H1 (cell line): ENCODE results near the gene DNM2. TPM values are rescaled to one million over a fixed set of nuclear protein-coding genes. Genes with fewer than 3 reads are reported as not detected.

ENCODE experiments used
- CTCF ChIA-PET: fragments of 300-600 bp; sonication (Branson Sonifier 250); formaldehyde crosslinking; loops from one replicate; lab custom pipeline; 2021; ENCODE audit not compliant: partially characterized antibody; lab: Charles Lee
- POLR2A ChIA-PET: fragments of 300-600 bp; sonication (Branson Sonifier 250); formaldehyde crosslinking; loops from one replicate; lab custom pipeline; 2021; ENCODE audit warnings: inconsistent platforms; ENCODE audit not compliant: partially characterized antibody; lab: Charles Lee
- DNase-seq, 2 experiments: peaks; one replicate each; pipeline versions ENCODE4 v3.0.0 to v3.0.0-alpha.2; 2010 to 2022; ENCODE audit warnings: low spot score in 2 of 2, low read depth in 1 of 2, mixed read lengths in 1 of 2
- FAIRE-seq: peaks from 2 replicates; lab custom pipeline; 2011; peaks lifted over from hg19 to GRCh38; lab: Jason Lieb, UNC
- H2AFZ ChIP-seq: 2 replicates; pipeline ENCODE4 v1.8.1; 2012; ENCODE audit warnings: low read length, inconsistent platforms
- H2AK5ac ChIP-seq: 2 replicates; pipeline ENCODE4 v1.6.1; 2013; ENCODE audit warnings: low read depth, low read length
- H2BK120ac ChIP-seq: replicated peaks from 2 replicates; pipeline ENCODE3; 2013; ENCODE audit warnings: low read depth, low read length, inconsistent platforms
- H2BK12ac ChIP-seq: 2 replicates; pipeline ENCODE4 v1.6.1; 2013; ENCODE audit warnings: low read depth, low read length
- H2BK15ac ChIP-seq: 2 replicates; pipeline ENCODE4 v1.6.1; 2013; ENCODE audit warnings: low read length
- H2BK20ac ChIP-seq: 2 replicates; pipeline ENCODE4 v1.6.1; 2013; ENCODE audit warnings: low read length
- H2BK5ac ChIP-seq: 2 replicates; pipeline ENCODE4 v1.6.1; 2013; ENCODE audit warnings: low read depth, low read length
- H3K14ac ChIP-seq: 2 replicates; pipeline ENCODE4 v1.6.1; 2013; ENCODE audit warnings: inconsistent platforms; ENCODE audit not compliant: insufficient read length
- H3K18ac ChIP-seq: 2 replicates; pipeline ENCODE4 v1.6.1; 2013; ENCODE audit warnings: low read length; ENCODE audit errors: extremely low read depth
- H3K23ac ChIP-seq: 2 replicates; pipeline ENCODE4 v1.6.1; 2013; ENCODE audit warnings: inconsistent platforms; ENCODE audit not compliant: insufficient read length
- H3K23me2 ChIP-seq: 2 replicates; pipeline ENCODE4 v1.6.1; 2013; ENCODE audit warnings: low read depth, low read length
- H3K27ac ChIP-seq: 2 replicates; pipeline ENCODE4 v1.6.1; 2011; ENCODE audit warnings: low read depth, low read length, inconsistent platforms
- H3K27me3 ChIP-seq, 4 experiments: replicated peaks in 1 of 4; 1 replicate in 1 of 4; 2 replicates in 3 of 4; pipeline versions ENCODE4 v1.6.1 to v1.8.1; 2011 to 2013; ENCODE audit warnings: low read length in 3 of 4, mild to moderate bottlenecking in 3 of 4, inconsistent platforms in 2 of 4, mixed read lengths in 2 of 4, moderate library complexity in 1 of 4; ENCODE audit not compliant: control insufficient read depth in 3 of 4, insufficient read depth in 3 of 4; ENCODE audit errors: extremely low read depth in 1 of 4
- H3K36me3 ChIP-seq, 4 experiments: 2 replicates each; pipeline versions ENCODE4 v1.6.1 to v1.8.1; 2011 to 2013; ENCODE audit warnings: mild to moderate bottlenecking in 4 of 4, low read length in 3 of 4, moderate library complexity in 2 of 4, control low read depth in 1 of 4, inconsistent platforms in 1 of 4; ENCODE audit not compliant: insufficient read depth in 4 of 4, control insufficient read depth in 2 of 4
- H3K4ac ChIP-seq: replicated peaks from 2 replicates; pipeline ENCODE3; 2013; ENCODE audit warnings: low read length, low read depth, mixed read lengths, inconsistent platforms; ENCODE audit not compliant: insufficient read length
- H3K4me1 ChIP-seq, 4 experiments: replicated peaks in 1 of 4; 1 replicate in 1 of 4; 2 replicates in 3 of 4; pipeline versions ENCODE4 v1.6.1 to v1.8.1; 2011 to 2013; ENCODE audit warnings: low read length in 3 of 4, inconsistent platforms in 2 of 4, mixed read lengths in 1 of 4; ENCODE audit not compliant: insufficient read depth in 4 of 4, control insufficient read depth in 3 of 4
- H3K4me2 ChIP-seq, 2 experiments: 2 replicates each; pipeline versions ENCODE4 v1.6.1 to v1.8.1; 2011 to 2013; ENCODE audit warnings: low read depth in 2 of 2, low read length in 2 of 2, control low read depth in 1 of 2, inconsistent platforms in 1 of 2, mild to moderate bottlenecking in 1 of 2; ENCODE audit not compliant: insufficient read depth in 1 of 2
- H3K4me3 ChIP-seq, 4 experiments: fragments of 200-600, 300-600 bp in 1 of 4; sonication (generic), shearing (Covaris generic), sonication (Bioruptor Twin) in 1 of 4; 2 replicates each; pipeline versions ENCODE4 v1.5.1 to v1.8.1; 2011 to 2016; ENCODE audit warnings: low read length in 4 of 4, low read depth in 3 of 4, control low read depth in 2 of 4, inconsistent platforms in 2 of 4, mild to moderate bottlenecking in 2 of 4, mixed read lengths in 1 of 4, moderate library complexity in 1 of 4; ENCODE audit not compliant: insufficient read depth in 2 of 4; ENCODE audit errors: extremely low read depth in 1 of 4
- H3K56ac ChIP-seq: replicated peaks from 2 replicates; pipeline ENCODE3; 2013; ENCODE audit warnings: low read depth, mild to moderate bottlenecking, mixed read lengths, low read length, inconsistent platforms; ENCODE audit not compliant: insufficient read length
- H3K79me1 ChIP-seq: 2 replicates; pipeline ENCODE4 v1.6.1; 2013; ENCODE audit warnings: low read depth, low read length, control low read depth
- H3K79me2 ChIP-seq, 2 experiments: 2 replicates each; pipeline versions ENCODE4 v1.6.1 to v1.8.1; 2012 to 2013; ENCODE audit warnings: low read length in 2 of 2, mild to moderate bottlenecking in 2 of 2, inconsistent platforms in 1 of 2; ENCODE audit not compliant: insufficient read depth in 2 of 2, control insufficient read depth in 1 of 2
- H3K9ac ChIP-seq, 4 experiments: replicated peaks in 1 of 4; 1 replicate in 1 of 4; 2 replicates in 3 of 4; pipeline versions ENCODE4 v1.6.1 to v1.8.1; 2011 to 2013; ENCODE audit warnings: low read depth in 3 of 4, low read length in 3 of 4, control low read depth in 2 of 4, mild to moderate bottlenecking in 2 of 4, moderate library complexity in 2 of 4, inconsistent platforms in 1 of 4; ENCODE audit errors: extremely low read depth in 1 of 4
- H3K9me3 ChIP-seq, 2 experiments: 2 replicates each; pipeline versions ENCODE4 v1.6.1 to v1.8.1; 2012 to 2013; ENCODE audit warnings: mild to moderate bottlenecking in 2 of 2, moderate library complexity in 2 of 2, control low read depth in 1 of 2, inconsistent platforms in 1 of 2, low read depth in 1 of 2, low read length in 1 of 2, mixed read lengths in 1 of 2; ENCODE audit not compliant: insufficient read depth in 2 of 2
- H4K20me1 ChIP-seq, 2 experiments: replicated peaks in 1 of 2; 2 replicates each; pipeline versions ENCODE3 to v1.8.1; 2011 to 2013; ENCODE audit warnings: inconsistent platforms in 2 of 2, low read length in 2 of 2, mild to moderate bottlenecking in 1 of 2; ENCODE audit not compliant: insufficient read depth in 2 of 2, control insufficient read depth in 1 of 2
- H4K5ac ChIP-seq: 2 replicates; pipeline ENCODE4 v1.6.1; 2013; ENCODE audit warnings: low read length, low read depth, mixed read lengths, inconsistent platforms; ENCODE audit not compliant: insufficient read length
- H4K8ac ChIP-seq: 2 replicates; pipeline ENCODE4 v1.8.0; 2013; ENCODE audit warnings: mild to moderate bottlenecking, moderate library complexity, low read length, inconsistent platforms; ENCODE audit not compliant: insufficient read depth; ENCODE audit errors: extremely low read depth
- H4K91ac ChIP-seq: replicated peaks from 2 replicates; pipeline ENCODE3; 2013; ENCODE audit warnings: low read length, mixed read lengths, inconsistent platforms; ENCODE audit not compliant: insufficient read length
- GTF2F1 ChIP-seq: IDR thresholded peaks from 2 replicates; pipeline ENCODE4 v1.6.1; 2012; ENCODE audit warnings: low read depth, low read length, improper control_type of control experiment, borderline replicate concordance
- WGBS, 2 experiments: shearing (Covaris generic) in 1 of 2; methylation state at CpG; one replicate each; pipeline versions ENCODE4 v1.1.6 to v1.1.7; 2013 to 2015; ENCODE audit warnings: low lambda C conversion rate in 2 of 2, mixed read lengths in 2 of 2, inconsistent platforms in 1 of 2, low coverage in 1 of 2, missing lambda C conversion rate in 1 of 2; ENCODE audit not compliant: insufficient replicate concordance in 2 of 2, insufficient coverage in 1 of 2, insufficient read length in 1 of 2; ENCODE audit errors: extremely low coverage in 1 of 2, missing lambda C conversion rate in 1 of 2; 5-methylcytosine and 5-hydroxymethylcytosine counted together
- polyA plus RNA-seq, 7 experiments: library from polyadenylated mRNA; depleted of rRNA in 3 of 7; stranded (reverse) in 5 of 7; unstranded in 2 of 7; fragments of >200 nt in 5 of 7; fragments of 200-250 nt in 2 of 7; gene quantifications; 1 replicate in 5 of 7; 2 replicates in 1 of 7; 4 replicates in 1 of 7; pipeline versions ENCODE4 v1.2.1 to v1.2.3, GENCODE V29; 2011 to 2013; ENCODE audit warnings: missing spikeins in 2 of 7, mixed read lengths in 2 of 7
- total RNA-seq: library from RNA; stranded (reverse); fragmentation: NEBNext Ultra II Directional; extraction: Animal tissue kit (Norgen Biotek cat#: 25700); gene quantifications from 2 replicates; pipeline ENCODE4 v1.2.1, GENCODE V29; 2021

Gene DNM2
- total and polyA plus RNA-seq, 2 of the 8 experiments (the other 6 are each of a cell fraction or from before 2014, with no cell fraction given), result 61.9 to 120 TPM

- no peak for FAIRE-seq
- Histone ChIP-seq H2BK15ac (no peak overlapping the region), H3K14ac (no peak overlapping the region), H3K56ac (no peak overlapping the region), H4K8ac (no peak overlapping the region), H3K23me2 (no peaks in the 10 kb centered on the region), H4K91ac (no peak overlapping the region), H3K23ac (no peak overlapping the region), H4K20me1 (peaks cover 0 to 1% of the 10 kb centered on the region in 2 experiments), H3K4me2 (no peak overlapping the region), H2BK20ac (no peak overlapping the region), H2BK12ac (no peak overlapping the region), H2BK5ac (no peak overlapping the region), H3K18ac (no peak overlapping the region), H3K4me1 (no peaks in the 10 kb centered on the region), H4K5ac (no peak overlapping the region), H3K27me3 (no peaks in the 10 kb centered on the region), H3K4ac (no peak overlapping the region), H3K4me3 (no peak overlapping the region), H2AFZ (no peak overlapping the region), H2BK120ac (no peak overlapping the region), H3K27ac (no peak overlapping the region), H3K9me3 (no peaks in the 10 kb centered on the region), H3K9ac (no peak overlapping the region), H3K36me3 (peaks cover 0 to 19% (median 16%) of the 10 kb centered on the region in 4 experiments; a peak in 5 of 8 replicates), H2AK5ac (no peak overlapping the region), H3K79me2 (no peaks in the 10 kb centered on the region), H3K79me1 (no peaks in the 10 kb centered on the region)
- no peak for DNase-seq
- ChIA-PET CTCF (interaction anchor here (1.6 kb wide), 1 partner anchor 29 kb away, joined by 4 read pairs; no protein-coding TSS in a partner anchor), POLR2A (no interaction called here)
- WGBS, 2 experiments, result 98% methylated on average over 9 of the region's 9 CpGs; no CpG with 5 or more reads in 1 of the 2 experiments
- no peak for TF ChIP-seq GTF2F1
These were observed 82.6 kb downstream of the DNM2 start for GRCh38 chr19:10800488-10800887.
